GM21619 (cell line): ENCODE data around the gene ZNF763.
"Not testable (repeated sequence)": the region's sequence is repeated elsewhere in the genome, so short reads cannot be mapped to it uniquely, and the experiment has no call there.

ENCODE experiments used
- ATAC-seq: cut with Tn5 transposase; IDR thresholded peaks from one replicate; pipeline ENCODE4 v1.9.1; 2021; ENCODE audit not compliant: unreplicated experiment

The ZNF763 gene

DNA sequence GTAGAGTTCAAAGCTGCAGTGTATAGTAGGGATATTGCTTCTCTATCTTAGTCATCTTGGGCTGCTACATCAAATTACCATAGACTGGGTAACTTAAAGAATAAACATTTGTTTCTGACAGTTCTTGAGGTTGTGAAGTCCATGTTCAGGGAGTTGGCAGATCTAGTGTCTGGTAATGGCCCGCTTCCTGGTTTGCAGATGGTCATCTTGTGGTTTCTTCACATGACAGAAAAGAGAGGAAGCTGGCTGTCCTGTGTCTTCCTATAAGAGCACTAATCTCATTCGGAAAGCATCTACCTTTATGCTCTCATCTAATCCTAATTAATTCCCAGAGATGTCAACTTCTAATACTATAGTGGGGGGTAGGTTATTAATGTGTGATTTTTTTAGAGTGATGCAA lies 6.2 kb downstream of the ZNF763 start:
- ATAC-seq: no peak

DNA sequence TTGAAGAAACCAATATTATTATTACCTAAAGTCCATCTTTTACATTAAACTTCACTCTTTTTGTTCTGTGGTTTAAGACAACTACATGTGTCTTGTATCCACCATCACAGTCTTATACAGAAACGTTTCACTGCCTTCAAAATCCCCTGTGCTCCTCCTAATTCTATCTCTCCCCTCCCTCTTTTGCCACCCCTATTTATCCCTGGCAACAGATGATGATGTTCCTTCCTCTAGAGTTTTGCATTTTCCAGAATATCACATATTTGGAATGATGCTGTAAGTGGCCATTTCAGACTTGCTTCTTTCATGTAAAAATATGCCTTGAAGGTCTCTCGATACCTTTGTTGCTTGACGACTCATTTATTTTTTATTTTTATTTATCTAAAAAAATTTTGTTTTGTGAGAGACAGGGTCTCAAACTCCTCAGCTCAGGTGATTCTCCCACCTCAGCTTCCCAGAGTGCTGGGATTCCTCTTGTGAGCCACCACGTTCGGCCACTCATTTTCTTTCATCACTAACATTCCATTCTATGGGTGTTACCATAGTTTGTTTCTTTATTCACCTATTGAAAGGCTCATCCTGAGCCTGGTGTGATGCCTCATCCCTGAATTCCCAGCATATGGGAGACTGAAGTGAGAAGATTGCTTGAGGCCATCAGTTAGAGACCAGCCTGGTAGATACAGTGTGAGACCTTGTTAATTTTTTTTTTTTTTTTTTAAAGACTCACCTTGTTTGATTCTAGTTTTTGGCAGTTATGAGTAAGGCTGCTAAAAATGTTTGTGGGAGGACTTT lies 8.4 kb downstream of the ZNF763 start:
- ATAC-seq: no peak

DNA sequence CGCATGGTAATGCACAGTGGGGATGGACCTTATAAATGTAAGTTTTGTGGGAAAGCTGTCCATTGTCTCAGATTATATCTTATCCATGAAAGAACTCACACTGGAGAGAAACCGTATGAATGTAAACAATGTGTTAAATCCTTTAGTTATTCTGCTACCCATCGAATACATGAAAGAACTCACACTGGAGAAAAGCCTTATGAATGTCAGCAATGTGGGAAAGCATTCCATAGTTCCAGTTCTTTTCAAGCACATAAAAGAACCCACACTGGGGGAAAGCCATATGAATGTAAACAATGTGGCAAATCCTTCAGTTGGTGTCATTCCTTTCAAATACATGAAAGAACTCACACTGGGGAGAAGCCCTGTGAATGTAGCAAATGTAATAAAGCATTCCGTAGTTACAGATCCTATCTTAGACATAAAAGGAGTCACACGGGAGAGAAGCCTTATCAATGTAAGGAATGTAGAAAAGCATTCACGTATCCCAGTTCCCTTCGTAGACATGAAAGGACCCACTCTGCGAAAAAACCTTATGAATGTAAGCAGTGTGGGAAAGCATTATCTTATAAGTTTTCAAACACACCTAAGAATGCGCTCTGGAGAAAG lies 13.8 kb downstream of the ZNF763 start:
- no peak for ATAC-seq

DNA sequence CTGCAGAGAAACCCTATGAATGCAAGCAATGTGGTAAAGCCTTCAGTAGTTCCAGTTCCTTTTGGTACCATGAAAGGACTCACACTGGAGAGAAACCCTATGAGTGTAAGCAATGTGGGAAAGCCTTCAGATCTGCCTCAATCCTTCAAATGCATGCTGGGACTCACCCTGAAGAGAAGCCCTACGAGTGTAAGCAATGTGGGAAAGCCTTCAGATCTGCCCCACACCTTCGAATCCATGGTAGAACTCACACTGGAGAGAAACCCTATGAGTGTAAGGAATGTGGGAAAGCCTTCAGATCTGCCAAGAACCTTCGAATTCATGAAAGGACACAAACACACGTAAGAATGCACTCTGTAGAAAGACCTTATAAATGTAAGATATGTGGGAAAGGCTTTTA lies 14.7 kb downstream of the ZNF763 start:
- ATAC-seq: no peak

DNA sequence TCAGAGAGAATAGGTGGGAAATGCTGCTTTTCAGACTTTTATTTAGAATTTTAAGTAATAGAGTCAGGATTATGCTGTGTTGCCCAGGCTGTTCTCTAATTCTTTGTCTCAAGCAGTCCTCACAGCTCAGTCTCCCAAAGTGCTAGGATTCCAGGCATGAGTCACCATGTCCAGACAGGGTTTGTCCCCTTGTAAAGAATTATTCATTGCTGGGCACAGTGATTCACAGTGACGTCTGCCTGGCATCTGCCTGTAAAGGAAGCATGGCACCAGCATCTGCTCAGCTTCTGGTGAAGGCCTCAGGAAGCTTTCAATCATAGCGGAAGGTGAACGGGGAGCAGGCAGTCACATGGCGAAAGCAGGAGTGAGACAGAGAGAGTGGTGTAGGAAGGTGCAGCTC lies 17.7 kb downstream of the ZNF763 start:
- ATAC-seq: no peak

- no peak for ATAC-seq
These were observed 20.1 kb downstream of the ZNF763 start for GRCh38 chr19:11984986-11985385.

GRCh38 chr19:11986754-11987153 lies 21.9 kb downstream of the ZNF763 start:
- no peak for ATAC-seq

GRCh38 chr19:11987405-11988281 lies 22.8 kb downstream of the ZNF763 start:
- peak; percentile 66 for ATAC-seq

GRCh38 chr19:11989112-11989456 lies 24.2 kb downstream of the ZNF763 start:
- no peak for ATAC-seq

DNA sequence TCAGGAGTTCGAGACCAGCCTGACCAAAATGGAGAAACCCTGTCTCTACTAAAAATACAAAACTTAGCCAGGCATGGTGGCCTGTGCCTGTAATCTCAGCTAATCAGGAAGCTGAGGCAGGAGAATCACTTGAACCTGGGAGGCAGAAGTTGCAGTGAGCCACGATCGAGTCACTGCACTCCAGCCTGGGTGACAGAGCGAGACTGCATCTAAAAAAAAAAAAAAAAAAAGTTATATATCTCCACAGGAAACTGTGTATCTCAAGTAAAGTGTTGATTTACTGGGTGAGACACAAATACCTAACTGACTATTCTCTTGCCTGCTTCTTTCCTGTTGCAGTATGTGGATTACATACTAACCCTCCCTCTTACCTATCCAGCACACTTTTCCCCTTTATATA lies 27.1 kb downstream of the ZNF763 start:
- ATAC-seq: not testable (repeated sequence)

DNA sequence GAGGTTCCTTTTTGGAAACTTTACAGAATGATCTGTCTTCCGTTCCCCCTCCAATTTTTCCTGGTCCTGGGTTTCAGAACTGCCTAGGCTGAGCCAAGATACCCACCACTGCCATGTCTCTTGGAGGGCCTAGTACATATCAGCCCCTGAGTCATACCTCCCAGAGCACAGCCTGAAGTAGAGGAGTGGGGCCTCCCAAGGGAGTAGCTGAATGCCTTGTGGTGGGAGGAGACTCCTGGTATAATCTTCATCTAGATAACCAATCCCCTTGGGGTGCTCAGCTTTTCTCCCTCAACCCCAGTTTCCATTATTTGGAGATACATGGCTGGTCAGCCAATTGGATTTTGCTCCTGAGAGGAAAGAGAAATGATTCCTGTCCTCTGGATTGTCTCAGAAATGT lies 30.3 kb downstream of the ZNF763 start:
- no peak for ATAC-seq

- ATAC-seq: peak; percentile 65
These were observed 35.5 kb downstream of the ZNF763 start for GRCh38 chr19:12000152-12000981.

DNA sequence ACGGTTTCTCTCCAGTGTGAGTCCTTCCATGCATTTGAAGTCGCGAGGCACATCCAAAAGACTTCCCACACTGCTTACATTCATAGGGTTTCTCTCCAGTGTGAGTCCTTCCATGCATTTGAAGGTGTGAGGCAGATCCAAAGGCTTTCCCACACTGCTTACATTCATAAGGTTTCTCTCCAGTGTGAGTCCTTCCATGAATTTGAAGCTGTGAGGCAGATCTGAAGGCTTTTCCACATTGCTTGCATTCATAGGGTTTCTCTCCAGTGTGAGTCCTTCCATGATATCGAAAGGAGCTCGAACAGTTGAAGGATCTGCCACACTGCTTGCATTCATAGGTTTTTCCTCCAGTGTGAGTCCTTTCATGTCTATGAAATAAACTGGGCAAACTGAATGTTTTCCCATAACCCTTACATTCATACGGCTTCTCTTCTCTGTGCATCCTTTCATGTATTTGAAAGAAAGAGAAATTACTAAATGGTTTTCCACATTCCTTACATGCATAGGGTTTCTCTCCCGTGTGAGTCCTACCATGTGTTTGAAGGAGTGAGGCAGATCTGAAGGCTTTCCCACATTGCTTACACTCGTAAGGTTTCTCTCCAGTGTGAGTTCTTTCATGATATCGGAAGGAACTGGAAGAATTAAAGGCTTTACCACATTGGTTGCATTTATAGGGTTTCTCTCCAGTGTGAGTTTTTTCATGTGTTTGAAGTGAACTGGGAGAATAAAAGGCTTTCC lies 50.3 kb downstream of the ZNF763 start:
- ATAC-seq: no peak

DNA sequence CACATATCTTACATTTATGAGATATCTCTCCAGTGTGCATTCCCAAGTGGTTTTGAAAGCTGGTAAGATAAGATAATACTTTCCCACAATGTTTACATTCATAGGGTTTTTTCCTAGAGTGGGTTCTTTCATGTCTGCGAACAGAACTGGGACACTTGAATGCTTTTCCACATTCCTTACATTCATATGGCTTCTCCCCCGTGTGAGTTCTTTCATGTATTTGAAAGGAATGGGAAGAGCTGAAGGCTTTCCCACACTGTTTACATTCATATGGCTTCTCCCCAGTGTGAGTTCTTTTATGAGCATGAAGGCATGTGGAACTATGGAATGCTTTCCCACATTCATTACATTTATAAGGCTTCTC lies 50.9 kb downstream of the ZNF763 start:
- ATAC-seq: no peak
